Measurements from ENCODE around the gene CRK. TPM values are rescaled to one million over a fixed set of nuclear protein-coding genes. Genes with fewer than 3 reads are reported as not detected.
"Not testable (repeated sequence)": the region's sequence is repeated elsewhere in the genome, so short reads cannot be mapped to it uniquely, and the experiment has no call there.

CRK gene
- total and polyA plus RNA-seq, 8 donors = 18.0 to 87.5 (median 36.7) TPM

DNA sequence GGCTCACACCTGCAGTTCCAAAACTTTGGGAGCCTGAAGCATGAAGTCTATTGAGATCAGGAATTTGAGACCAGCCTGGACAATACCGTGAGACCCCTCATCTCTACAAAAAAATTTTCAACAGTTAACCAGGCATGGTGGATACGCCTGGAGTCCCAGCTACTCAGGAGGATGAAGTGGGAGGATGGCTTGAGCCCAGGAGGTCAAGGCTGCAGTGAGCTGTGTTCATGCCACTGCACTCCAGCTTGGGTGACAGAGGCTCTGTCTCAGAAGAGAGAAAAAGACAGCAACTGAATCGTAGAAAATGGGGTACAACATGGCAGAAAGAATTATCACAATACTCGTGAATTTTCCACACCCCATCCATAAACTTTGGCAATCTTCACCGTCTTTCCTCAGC, 3.2 kb downstream of the CRK start:
- TF ChIP-seq POLR2A (IDR thresholded peaks at IDR 0.05) = no peak
- TF ChIP-seq EP300 (IDR thresholded peaks at IDR 0.05) = no peak
- TF ChIP-seq POLR2AphosphoS5 (IDR thresholded peaks at IDR 0.05) = no peak
- TF ChIP-seq, protein P1, sequence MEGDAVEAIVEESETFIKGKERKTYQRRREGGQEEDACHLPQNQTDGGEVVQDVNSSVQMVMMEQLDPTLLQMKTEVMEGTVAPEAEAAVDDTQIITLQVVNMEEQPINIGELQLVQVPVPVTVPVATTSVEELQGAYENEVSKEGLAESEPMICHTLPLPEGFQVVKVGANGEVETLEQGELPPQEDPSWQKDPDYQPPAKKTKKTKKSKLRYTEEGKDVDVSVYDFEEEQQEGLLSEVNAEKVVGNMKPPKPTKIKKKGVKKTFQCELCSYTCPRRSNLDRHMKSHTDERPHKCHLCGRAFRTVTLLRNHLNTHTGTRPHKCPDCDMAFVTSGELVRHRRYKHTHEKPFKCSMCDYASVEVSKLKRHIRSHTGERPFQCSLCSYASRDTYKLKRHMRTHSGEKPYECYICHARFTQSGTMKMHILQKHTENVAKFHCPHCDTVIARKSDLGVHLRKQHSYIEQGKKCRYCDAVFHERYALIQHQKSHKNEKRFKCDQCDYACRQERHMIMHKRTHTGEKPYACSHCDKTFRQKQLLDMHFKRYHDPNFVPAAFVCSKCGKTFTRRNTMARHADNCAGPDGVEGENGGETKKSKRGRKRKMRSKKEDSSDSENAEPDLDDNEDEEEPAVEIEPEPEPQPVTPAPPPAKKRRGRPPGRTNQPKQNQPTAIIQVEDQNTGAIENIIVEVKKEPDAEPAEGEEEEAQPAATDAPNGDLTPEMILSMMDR (IDR thresholded peaks at IDR 0.05) = no peak
- DNase-seq = no peak
- intact Hi-C loops (cut with DNase I; ENCODE audit: low total_unique reads) = no loop called here
- WGBS, 5 donors = 43 to 65% (median 54%) methylated on average over 5 of the region's 5 CpGs
- H3K4me1 ChIP-seq = peaks cover 39 to 82% (median 67%) of the 10 kb centered on the region in 4 donors
- no peak overlapping the region for H3K4me3 ChIP-seq
- no peaks in the 10 kb centered on the region for H3K9me3 ChIP-seq
- H3K27ac ChIP-seq = peak overlapping the region in 3 of 5 donors; percentile 13 to 99 (median 96)
- H3K36me3 ChIP-seq = peaks cover 0 to 25% (median 4%) of the 10 kb centered on the region in 4 donors
- H3K27me3 ChIP-seq = no peaks in the 10 kb centered on the region

DNA sequence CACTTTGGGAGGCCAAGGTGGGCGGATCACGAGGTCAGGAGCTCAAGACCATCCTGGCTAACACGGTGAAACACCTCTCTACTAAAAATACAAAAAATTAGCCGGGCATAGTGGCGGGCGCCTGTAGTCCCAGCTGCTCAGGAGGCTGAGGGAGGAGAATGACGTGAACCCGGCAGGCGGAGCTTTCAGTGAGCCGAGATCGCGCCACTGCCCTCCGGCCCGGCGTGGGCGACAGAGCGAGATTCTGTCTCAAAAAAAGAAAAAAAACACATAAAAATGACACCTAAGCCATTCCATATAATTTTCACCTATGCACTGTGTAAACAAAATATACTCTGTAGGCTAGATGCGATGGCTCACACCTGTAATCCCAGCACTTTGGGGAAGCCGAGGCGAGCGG, 5.8 kb downstream of the CRK start:
- H3K36me3 ChIP-seq = peaks cover 0 to 25% (median 4%) of the 10 kb centered on the region in 4 donors
- DNase-seq; H3K9me3 ChIP-seq; H3K4me3 ChIP-seq; H3K27me3 ChIP-seq; intact Hi-C loops (cut with DNase I; ENCODE audit: low total_unique reads): not testable (repeated sequence)
- peaks cover 33 to 98% (median 76%) of the 10 kb centered on the region in 4 donors for H3K4me1 ChIP-seq
- H3K27ac ChIP-seq = peak overlapping the region in 3 of 5 donors; percentile 5 to 36 (median 35)
- WGBS, 5 donors = 94 to 98% (median 97%) methylated on average over 17 to 21 of the region's 21 CpGs

DNA sequence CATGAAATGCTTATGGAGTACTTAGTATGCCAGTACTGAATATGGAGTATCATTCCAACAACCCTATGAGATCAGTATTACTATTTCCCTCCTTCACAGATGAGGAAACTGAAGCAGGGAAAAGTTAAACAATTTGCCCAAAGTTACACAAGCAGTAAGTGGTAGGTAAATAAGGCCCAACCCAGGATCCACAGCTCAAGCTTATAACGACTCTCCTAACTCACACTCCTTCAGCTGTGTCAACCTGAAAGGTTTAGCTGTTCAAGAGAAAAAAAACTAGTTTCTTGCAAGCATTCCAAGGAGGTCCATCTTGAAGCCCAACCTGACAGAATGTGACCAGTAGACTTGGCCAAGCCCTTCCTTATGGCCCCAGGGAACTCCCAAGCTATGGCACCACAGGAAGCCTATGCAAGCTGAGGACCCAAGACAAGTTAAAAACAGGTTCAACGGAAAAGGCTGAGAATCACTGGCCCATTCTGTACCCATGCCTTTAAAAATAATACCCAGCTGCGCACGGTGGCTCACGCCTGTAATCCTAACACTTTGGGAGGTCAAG, 6.5 kb downstream of the CRK start:
- H3K36me3 ChIP-seq = peaks cover 0 to 25% (median 4%) of the 10 kb centered on the region in 4 donors
- no peak for DNase-seq

DNA sequence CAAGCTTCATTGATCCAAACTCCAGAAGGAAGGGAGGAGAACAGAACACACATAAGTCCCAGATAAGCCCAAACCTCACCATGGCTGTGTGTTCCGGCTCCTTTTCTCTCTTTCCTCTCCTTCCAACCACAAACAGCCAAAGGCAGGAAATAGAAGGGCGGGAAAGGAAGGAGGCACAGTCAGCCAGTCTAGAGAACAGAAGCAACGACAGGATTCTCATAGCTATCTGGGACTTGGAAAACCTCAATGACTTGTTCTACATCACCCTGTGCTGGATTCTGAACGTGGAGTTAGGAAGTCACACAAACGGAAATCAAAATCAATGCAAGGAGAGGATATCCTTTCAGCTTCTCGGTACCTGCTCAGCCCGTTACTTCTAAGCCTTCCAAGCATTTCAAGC, 9.0 kb downstream of the CRK start:
- 58 to 77% (median 67%) methylated on average over 7 of the region's 7 CpGs for WGBS, 5 donors
- H3K27ac ChIP-seq = peak overlapping the region in 3 of 5 donors; percentile 9 to 56 (median 47)
- TF ChIP-seq POLR2A (IDR thresholded peaks at IDR 0.05) (no peak), EP300 (IDR thresholded peaks at IDR 0.05) (no peak), POLR2AphosphoS5 (IDR thresholded peaks at IDR 0.05) (no peak)
- TF ChIP-seq, protein P1 (IDR thresholded peaks at IDR 0.05) = no peak

More for the DNA sequence above, 6.5 kb downstream of the CRK start:
- peaks cover 29 to 98% (median 71%) of the 10 kb centered on the region in 4 donors for H3K4me1 ChIP-seq
- no peak overlapping the region for H3K4me3 ChIP-seq
- no peaks in the 10 kb centered on the region for H3K27me3 ChIP-seq
- H3K9me3 ChIP-seq = no peaks in the 10 kb centered on the region
- no peak for TF ChIP-seq EP300 (IDR thresholded peaks at IDR 0.05)
- TF ChIP-seq POLR2AphosphoS5 (IDR thresholded peaks at IDR 0.05) = no peak
- TF ChIP-seq, protein P1 (IDR thresholded peaks at IDR 0.05) = no peak
- TF ChIP-seq POLR2A (IDR thresholded peaks at IDR 0.05) = no peak
- peak overlapping the region in 4 of 5 donors; percentile 5 to 56 (median 21) for H3K27ac ChIP-seq
- intact Hi-C loops (cut with DNase I; ENCODE audit: low total_unique reads) = no loop called here
- 71 to 86% (median 77%) methylated on average over 5 of the region's 5 CpGs for WGBS, 5 donors

DNA sequence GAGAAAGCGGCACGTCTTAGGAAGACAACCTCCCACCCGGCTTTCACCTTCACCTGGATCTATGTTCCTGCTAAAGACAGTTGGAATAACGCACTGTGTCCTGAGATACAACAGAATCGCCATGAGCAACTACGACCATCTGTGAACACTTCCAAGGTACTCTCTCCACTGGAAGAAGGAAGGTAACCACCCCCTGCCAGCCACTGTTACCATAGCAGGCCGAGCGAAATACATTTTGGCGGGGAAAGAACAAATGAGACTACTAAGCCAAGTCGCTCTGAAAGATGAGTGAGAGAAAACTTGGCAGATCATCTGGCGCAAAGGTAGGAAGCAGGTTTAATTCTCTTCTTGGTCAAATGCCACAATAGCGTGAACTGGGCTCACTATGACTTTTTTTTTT, 9.8 kb downstream of the CRK start:
- Histone ChIP-seq H3K9me3 (no peaks in the 10 kb centered on the region), H3K4me3 (no peak overlapping the region), H3K36me3 (peaks cover 0 to 31% (median 1%) of the 10 kb centered on the region in 4 donors), H3K27ac (peak overlapping the region in 2 of 5 donors; percentile 47 to 56), H3K27me3 (no peaks in the 10 kb centered on the region), H3K4me1 (peaks cover 8 to 72% (median 46%) of the 10 kb centered on the region in 4 donors)
- WGBS, 5 donors = 89 to 92% (median 91%) methylated on average over 12 of the region's 12 CpGs
- intact Hi-C loops (cut with DNase I; ENCODE audit: low total_unique reads) = no loop called here
- TF ChIP-seq POLR2A (IDR thresholded peaks at IDR 0.05) = no peak
- no peak for TF ChIP-seq EP300 (IDR thresholded peaks at IDR 0.05)
- TF ChIP-seq, protein P1 (IDR thresholded peaks at IDR 0.05) = no peak
- TF ChIP-seq POLR2AphosphoS5 (IDR thresholded peaks at IDR 0.05) = no peak
- DNase-seq = no peak

More for the DNA sequence above, 9.0 kb downstream of the CRK start:
- DNase-seq = no peak
- H3K4me1 ChIP-seq = peaks cover 8 to 80% (median 50%) of the 10 kb centered on the region in 4 donors
- peaks cover 0 to 25% (median 0%) of the 10 kb centered on the region in 4 donors for H3K36me3 ChIP-seq
- no peak overlapping the region for H3K4me3 ChIP-seq
- H3K27me3 ChIP-seq = no peaks in the 10 kb centered on the region
- no peaks in the 10 kb centered on the region for H3K9me3 ChIP-seq
- intact Hi-C loops (cut with DNase I; ENCODE audit: low total_unique reads) = no loop called here

DNA sequence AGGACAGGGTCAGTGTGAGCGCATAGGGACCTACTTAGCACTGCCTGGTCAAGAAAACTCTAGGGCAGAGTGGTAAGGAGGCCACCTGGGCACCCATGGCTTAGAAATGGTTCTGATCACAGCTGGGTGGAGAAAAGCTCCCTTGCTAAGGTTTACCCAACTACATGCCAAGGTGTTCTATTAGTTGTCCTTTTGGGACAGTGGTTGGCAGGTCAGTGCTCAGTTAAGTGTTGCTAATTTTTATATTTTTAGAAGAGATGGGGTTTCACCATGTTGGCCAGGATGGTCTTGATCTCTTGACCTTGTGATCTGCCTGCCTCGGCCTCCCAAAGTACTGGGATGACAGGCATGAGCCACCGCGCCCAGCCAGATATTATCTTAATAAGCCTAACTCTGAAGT, 10.3 kb downstream of the CRK start:
- 92 to 96% (median 93%) methylated on average over 4 of the region's 4 CpGs for WGBS, 5 donors
- intact Hi-C loops (cut with DNase I; ENCODE audit: low total_unique reads); H3K27me3 ChIP-seq; H3K27ac ChIP-seq; H3K4me3 ChIP-seq; DNase-seq; H3K9me3 ChIP-seq: not testable (repeated sequence)
- Histone ChIP-seq H3K4me1 (peaks cover 8 to 67% (median 45%) of the 10 kb centered on the region in 4 donors), H3K36me3 (peaks cover 0 to 34% (median 4%) of the 10 kb centered on the region in 4 donors)

DNA sequence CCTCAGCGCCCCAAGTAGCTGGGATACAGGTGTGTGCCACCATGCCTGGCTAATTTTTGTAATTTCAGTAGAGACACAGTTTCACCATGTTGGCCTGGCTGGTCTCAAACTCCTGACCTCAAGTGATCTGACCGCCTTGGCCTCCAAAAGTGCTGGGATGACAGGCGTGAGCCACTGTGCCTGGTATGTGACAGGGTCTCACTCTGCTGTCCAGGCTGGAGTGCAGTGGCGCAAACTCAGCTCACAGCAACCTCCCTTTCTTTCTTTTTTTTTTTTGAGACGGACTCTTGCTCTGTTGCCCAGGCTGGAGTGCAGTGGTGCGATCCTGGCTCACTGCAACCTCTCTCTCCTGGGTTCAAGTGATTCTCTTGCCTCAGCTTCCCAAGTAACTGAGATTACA, 13.3 kb downstream of the CRK start:
- H3K27me3 ChIP-seq; H3K27ac ChIP-seq; DNase-seq; H3K9me3 ChIP-seq; H3K4me3 ChIP-seq; intact Hi-C loops (cut with DNase I; ENCODE audit: low total_unique reads): not testable (repeated sequence)
- Histone ChIP-seq H3K36me3 (peaks cover 0 to 21% (median 5%) of the 10 kb centered on the region in 4 donors), H3K4me1 (peaks cover 4 to 57% (median 31%) of the 10 kb centered on the region in 4 donors)
- 90 to 98% (median 96%) methylated on average over 6 of the region's 6 CpGs for WGBS, 5 donors

Data from stomach (tissue), 9 donors.